CD1c-positive myeloid dendritic cell (primary cell): ENCODE results near the gene EXOG.

Experiments used
- DNase-seq: peaks from one replicate; pipeline ENCODE4 v3.0.0-alpha.2; 2016; ENCODE audit errors: extremely low spot score

EXOG gene

DNA sequence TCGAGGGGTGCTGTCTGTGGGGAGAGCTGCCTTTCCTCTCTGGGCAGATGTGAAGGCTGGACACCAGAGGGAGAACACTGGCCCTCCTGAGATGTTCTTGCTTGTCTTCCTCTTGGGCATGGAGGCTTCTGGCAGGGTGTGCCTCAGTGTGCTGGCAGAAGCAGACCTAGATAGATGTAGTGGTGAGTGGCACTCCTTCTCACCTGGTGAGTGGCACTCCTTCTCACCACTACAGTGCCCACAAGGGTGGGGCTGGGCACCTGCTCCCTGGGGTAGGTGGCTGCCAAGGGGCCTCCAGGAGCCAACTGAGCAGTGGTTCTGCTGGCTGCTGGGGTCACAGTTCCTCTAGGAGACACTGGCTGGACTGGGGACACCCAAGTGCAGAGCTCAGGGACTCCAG is 23.8 kb upstream of the EXOG start:
- DNase-seq, result no peak

DNA sequence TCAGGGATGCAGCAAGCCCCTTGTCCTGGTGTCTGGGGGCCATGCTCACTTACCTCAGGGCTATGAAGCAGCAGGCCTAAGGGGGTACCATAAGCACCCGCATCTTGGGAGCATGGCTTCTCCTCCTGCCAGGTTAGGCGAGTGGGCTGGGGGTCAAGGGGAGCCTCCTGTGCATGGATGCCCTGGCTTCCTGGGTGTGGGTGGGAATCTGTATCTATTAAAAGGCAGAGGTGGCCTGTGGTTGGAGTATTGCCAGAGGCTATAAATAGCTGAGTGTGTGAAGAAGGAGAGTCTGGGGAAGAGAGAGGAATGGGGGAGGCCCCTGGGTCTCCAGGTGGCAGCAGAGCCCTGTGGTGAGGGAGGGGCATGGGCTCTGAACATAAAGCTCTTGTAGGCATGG is 22.9 kb upstream of the EXOG start:
- DNase-seq, result no peak

DNA sequence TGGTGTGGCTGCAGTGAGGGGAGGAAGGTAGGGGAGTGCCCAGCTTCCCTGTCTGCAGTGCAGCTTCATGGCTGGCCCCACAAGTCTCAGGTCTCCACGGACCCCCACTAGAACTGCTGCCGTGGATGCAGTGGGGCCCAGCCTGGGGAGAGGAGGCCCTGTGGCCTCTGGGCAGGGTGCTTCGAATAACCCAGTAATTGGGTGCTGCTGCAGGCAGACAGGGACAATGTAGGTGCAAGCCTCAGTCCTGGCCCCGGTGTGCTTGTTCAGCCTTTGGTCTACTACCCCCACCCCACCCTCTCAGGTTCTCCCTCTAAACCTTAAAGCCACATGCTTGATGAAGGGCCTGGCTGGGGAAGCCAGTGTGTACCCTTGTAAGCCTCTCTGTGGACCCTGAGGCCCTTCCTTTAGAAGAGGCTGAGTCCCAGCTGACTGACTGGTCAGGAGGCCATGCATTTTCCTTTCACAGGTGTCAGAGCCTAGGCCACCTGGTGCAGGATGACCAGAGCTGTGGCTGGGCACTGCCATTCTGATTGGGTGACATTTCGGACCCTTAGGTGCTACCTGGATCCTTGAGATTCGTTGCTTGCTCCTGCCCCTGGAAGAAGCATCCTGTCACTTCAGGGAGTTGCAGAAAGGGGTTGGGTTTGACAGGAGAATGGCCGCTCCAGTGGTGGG is 21.1 kb upstream of the EXOG start:
- DNase-seq, result no peak

DNA sequence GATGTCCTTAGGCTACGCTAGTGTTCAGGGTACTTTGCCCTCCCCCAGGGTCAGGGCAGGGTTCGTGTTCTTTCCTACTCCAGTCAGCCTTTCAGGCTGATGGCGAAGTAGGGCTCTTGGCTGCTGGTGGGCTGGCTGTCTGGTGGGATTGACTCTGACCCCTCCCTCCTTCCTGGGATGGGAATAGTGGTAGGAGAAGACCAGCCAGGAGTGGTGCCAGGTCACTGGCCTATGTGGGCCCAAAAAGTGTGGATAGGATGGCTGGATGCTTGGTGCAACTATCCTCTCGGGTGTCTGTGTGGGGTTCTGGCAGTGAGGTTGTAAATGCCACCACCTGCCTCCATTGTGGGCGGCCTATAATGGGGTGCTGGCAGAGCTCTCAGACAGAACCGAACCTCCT is 20.4 kb upstream of the EXOG start:
- no peak for DNase-seq

DNA sequence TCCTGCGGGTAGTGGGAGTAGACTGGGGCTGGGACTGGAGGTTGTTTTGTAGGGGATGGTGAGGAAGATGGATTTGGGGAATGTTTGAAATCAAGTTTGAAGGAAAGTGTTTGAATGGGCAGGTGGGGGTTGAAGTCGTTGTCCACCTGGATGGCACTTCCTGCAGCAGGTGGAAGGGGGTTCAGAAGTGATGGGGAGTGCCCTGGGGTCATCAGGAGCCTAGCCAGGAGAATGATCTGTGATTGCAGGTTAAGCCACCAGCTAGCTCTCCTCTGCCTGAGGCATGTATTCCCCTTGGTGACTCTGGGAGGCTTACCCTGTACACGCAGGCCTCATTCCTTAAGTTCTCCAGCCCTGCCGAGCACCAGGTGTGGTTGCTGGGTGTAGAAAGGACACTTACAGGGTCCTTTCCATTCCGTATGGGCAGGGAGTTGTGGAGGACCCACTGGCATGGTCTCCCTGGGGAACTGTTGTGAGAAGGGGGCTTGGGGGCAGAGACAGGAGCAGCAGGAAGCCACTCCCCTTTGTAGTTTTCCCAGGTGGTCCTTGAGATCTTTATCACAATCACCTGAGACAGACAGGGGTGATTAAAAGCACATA is 19.9 kb upstream of the EXOG start:
- no peak for DNase-seq

DNA sequence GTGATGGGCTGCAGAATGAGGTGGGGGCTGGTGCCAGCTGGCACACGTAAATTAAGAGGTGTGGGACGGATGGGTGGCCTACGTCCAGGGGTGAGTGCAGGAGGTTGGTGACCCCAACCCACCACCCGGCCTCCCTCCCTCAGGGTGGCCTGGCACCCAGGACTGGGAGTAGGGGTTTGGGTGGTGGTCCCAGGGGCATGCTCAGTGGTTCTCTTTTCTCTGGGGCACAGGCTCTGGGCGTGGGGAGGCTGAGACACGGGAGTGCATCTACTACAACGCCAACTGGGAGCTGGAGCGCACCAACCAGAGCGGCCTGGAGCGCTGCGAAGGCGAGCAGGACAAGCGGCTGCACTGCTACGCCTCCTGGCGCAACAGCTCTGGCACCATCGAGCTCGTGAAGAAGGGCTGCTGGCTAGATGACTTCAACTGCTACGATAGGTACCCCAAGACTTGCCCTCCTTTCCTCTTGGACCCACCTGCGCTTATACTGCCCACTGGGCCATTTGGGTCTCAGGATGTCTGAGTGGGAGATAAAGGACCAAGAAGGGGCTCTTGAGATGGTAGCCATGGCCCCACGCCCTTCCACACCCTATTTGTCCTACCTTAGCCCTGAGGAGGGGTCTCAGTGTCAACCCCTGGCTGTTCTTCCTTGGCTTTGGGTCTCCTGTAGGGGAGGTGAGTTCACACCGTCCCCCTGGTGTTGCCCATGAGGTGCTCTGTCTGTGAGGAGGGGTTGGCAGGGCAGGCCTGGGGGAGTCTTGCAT is 18.9 kb upstream of the EXOG start:
- DNase-seq, result no peak

DNA sequence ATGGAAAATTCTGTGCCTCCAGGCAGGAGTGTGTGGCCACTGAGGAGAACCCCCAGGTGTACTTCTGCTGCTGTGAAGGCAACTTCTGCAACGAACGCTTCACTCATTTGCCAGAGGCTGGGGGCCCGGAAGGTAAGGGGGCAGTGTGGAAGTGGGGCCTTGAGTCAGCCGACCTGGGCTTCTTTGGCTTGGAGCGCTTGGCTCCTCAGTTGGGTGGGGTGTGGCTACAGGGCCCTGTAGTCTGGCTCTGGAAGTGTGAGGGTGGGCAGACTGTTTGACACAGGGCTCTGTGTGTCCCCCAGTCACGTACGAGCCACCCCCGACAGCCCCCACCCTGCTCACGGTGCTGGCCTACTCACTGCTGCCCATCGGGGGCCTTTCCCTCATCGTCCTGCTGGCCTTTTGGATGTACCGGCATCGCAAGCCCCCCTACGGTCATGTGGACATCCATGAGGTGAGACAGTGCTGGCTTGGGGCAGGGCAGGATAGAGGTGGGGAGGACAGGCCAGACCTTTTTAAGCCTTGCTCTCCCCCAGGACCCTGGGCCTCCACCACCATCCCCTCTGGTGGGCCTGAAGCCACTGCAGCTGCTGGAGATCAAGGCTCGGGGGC is 18.2 kb upstream of the EXOG start:
- DNase-seq, result no peak

DNA sequence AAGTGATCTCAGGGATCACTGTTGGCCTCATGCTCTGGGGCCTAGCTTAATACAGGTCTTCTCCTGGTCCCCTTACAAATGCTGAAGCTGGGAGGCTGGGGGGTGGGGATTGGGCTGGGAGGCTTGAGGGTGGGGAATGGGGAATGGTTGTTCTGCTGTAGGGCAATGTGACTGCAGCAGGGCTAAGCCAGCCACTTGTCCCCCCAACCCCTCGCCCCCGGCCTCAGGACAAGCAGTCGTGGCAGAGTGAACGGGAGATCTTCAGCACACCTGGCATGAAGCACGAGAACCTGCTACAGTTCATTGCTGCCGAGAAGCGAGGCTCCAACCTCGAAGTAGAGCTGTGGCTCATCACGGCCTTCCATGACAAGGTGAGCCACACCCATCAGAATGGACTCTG is 17.2 kb upstream of the EXOG start:
- no peak for DNase-seq

DNA sequence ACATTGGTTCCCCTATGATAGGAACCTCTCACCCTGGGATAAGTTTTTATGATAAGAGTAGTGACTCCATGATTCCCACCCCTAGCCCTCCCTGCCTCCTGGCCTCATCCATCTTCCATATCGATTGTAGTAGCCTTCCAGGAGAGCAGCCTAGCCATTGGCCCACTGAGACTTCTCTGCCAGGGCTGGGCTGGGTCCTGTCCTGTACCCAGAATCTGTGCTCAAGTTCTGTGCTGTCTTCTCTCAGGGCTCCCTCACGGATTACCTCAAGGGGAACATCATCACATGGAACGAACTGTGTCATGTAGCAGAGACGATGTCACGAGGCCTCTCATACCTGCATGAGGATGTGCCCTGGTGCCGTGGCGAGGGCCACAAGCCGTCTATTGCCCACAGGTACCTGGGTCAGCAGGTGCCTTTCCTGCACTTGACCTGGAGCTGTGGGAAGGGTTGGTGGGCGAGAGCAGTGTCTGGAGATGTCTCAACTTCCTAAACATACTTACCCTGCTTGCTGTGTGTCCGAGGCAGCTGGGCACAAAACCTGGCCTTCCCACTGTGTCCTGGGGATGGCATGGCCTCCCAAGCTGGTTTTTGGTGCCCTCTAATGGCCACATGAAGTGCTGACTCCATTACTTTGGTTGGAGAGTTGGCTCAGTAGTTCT is 16.6 kb upstream of the EXOG start:
- DNase-seq, result peak; percentile 74

DNA sequence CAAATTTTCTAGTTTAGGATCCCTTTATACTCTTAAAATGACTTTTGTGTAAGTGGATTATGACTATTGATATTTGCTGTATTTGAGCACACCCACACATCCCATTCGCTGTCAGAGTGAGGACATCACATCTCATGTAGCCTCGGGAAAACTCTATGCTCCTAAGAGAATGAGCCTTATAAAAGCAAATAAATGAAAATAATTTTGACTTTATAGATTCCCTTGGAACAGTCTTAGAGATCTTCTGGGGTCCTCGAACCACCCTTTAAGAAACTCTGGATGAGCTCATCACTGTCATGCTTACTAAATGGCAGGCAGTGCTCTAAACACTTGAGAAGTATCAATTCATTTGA is 16.1 kb upstream of the EXOG start:
- DNase-seq, result no peak

DNA sequence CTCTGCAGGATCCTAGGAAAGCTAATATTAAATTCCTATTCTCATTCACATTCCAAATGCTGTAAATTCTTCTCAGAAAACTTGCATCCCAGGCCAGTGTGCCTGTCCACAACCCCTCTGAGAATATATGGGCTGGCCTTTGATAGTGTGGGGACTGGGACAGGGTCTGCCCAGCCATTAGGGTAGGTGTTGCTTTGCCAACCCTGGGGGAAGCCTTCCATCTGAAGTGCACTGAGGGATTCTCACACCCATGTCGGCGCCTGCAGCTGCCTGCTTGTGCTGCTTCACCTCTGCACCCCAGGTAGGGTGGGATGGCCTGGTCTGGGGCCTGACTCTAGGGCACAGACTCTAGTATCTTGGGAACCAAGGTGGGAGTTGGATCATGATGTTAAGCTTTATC is 15.2 kb upstream of the EXOG start:
- no peak for DNase-seq

DNA sequence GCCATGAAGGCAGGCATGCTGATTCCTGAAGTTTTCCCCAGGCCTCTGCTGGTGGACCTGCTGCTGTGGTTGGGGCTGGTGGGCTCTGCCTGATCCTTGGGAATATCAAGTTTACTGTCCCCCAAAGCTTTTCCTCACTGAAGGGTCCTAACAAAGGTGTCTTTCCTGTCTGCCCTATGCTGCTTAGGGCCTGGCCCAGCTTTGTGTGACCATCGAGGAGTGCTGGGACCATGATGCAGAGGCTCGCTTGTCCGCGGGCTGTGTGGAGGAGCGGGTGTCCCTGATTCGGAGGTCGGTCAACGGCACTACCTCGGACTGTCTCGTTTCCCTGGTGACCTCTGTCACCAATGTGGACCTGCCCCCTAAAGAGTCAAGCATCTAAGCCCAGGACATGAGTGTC is 13.2 kb upstream of the EXOG start:
- DNase-seq, result no peak

DNA sequence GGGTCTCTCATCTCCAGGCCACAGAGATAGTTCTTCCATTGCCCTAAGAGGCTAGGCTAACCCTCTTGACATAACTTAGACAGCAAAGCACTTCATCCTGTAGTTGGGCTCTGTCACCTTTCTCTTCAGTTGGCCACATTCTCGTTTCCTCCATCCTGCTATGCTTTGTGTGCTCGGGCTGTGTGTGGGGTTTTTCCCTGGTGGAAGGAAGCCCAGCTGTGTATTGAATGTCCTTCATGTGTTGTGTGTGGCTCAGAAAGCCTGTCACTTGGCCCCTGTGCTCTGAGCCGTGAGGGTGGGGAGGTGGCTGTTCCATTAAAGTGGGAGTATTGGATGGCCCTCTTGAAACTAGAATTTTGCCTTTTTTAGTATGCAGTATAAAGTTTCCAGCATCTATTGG is 8.8 kb upstream of the EXOG start:
- DNase-seq, result no peak

DNA sequence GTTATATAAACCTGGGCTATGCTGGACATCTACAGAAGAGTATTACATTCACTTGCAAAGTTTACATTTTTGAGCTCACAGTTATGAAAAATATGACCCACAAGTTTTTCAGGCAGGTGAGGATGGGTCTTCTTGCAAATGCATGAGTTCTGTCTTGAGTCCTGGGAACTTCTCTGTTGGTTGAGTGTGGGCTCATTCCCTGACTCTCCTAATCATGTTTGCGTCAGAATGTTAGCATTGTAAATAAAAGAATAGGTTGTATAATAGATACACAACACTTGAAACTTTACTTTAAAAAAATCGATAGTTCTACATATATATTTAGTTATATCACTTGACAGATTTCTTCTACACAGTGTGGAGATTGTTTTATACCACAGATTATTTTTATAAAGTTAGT is 7.2 kb upstream of the EXOG start:
- no peak for DNase-seq

DNA sequence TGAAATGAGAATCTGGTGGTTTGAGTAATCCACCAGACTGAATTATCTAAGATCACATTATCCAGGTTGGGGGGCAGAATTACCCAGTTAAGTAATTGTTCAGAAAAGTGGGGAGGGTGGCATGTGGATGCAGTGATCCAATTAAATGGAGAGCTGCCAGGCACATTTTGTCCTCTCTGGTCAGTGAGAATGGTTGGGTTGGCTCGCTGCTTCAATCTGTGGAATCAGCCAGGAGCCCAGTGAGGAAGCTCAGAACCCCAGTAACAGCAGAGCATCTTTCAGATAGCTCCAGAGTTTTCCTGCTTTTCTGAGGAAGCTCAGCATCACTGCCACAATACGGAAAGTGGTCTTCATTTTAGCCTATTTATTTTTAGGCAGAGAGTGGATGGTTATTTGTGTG is 6.4 kb upstream of the EXOG start:
- no peak for DNase-seq

DNA sequence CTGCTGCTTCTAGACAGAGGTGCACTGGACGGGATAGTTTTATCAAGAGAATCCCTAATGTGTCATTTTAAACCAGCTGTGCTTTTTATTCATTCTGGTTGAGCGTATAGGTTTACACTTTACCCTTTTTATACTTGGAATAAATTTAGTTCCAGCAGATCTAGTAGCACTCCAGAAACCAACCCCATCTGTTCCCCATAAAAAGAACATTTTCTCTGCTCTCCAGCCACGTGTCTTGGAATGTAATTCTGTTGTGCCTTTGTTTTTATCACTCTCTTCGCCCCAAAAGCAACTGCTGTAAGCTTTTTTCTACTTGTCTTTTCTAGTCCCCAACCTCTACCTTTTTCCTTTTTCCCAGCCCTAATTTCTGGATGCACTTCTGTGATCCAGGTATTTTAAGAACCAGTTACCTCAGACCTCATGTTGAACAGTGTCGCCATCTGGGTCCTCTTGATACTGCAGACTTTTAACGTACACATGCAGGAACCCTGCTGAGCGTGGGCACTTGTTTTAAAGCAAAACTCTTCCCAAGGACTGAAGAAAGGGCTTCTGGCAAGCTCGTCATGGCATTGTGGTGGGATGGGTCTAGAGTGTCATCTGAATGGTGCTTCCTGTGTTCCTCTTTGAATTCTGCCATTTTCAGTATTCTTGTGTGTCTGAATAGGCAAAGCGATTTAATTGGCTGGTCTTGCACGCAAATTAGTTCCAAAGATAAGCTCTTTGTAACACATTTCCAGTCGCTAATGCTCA is 5.7 kb upstream of the EXOG start:
- DNase-seq, result no peak

DNA sequence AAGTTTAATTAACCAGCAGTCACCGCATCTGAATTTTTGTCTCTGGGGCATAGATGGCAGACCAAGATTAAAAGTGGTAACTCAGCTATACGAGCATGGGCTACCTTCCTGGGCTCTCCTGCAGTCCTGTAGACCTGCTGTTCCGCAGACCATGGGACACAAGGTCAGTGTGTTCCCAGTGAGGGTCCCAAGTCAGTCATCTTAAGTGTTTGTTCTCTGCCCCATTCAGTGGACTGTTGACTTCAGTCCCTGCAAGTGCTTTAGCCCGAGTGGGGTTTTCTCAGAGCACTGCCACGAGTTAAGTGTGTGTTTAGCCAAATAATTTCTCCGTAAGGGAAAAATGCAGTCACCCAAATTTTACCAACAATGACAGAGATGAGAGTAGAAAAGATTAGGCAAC is 4.9 kb upstream of the EXOG start:
- DNase-seq, result no peak

DNA sequence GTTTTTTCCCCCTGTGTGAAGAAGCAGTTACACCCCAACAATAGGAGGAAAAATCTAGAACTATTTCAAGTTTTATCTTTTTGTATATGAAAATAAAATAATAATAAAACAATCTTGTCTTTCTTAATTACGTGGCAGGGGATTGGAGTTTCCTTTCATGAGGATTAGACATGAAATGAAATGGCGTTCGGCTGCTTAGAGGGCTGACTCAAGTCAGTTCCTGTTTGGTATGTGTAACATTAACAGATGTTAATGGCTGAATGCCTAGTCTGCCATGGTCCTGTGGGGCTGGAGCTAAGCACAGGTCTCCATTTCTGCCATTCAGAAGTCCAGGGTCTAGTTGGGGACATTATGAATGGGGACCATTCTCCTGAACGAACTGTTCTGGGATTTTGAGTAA is 3.1 kb upstream of the EXOG start:
- DNase-seq, result no peak

DNA sequence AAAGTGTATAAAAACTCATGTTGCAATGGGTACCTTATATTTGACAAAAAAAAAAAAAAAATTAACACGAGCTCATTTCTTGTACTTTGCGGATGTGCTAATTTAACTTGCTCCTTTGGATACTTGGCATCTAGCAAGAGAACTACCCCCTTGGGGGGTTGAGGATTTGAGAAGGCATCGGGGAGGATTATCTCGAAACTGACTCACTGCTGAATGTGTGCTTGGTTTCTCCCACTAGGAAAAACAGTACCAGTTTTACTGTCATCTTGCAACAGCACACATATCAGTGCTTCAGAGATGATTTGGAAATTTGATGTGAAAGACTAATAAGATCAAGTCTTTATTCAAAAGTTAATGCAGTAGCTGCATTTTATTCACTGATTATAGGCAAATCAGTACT is 891 bp downstream of the EXOG start:
- no peak for DNase-seq

DNA sequence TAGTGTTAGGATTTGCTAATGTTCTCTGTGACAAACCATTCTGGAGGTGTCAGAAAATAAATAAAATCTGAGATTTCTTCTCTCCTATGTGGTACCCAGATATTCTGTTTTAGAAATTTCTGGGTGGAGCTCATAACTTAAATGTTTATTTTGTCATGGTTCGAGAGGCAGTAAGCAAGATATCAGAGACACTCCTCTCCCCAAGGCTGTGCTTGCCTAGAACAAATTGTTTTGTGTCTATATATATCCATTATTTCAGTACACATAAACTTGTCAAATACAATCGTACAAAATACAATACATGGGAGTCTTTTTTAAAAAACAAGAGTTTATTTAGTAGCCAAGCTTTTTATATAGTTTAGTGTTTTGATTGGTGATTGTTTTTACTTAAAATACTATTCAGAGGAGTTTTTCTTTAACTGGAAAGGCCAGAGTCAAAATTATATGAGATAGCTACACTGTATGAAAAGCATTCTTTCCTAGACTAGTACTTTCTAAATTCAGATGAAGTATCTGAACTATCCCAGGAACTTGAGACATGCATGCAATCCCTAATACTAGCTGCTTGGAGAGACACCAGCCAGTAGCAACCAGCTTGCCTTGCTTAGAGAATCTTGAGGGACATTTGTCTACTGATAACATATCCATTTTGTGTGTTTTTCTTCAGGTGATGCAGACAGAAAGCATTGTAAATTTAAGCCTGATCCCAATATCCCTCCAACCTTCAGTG is 4.7 kb downstream of the EXOG start:
- no peak for DNase-seq

DNA sequence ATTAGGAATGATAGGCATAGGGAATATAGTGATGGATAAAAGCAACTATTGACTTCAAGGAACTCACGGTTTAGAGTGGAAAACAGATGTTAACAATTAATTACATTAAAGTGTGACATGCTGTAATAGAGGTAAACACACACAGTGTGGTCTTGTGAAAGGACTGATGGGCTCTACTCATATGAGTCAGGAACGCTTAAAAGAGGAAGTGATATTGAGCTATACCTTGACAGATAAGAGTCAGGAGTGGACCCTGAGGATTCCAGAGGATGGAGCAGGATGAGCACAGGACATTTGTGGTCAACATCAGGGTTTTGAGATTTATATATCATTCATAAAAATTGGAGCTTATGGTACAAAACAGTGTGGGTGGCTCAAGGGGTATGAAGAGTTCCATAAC is 11.0 kb downstream of the EXOG start:
- no peak for DNase-seq
